Duodenal mucosa (tissue), 2 donors: ENCODE measurements around the gene OPN3.

Experiments used
- H3K27ac ChIP-seq: one replicate; pipeline ENCODE4 v1.7.0; 2013; ENCODE audit warnings: low read depth, low read length
- H3K27me3 ChIP-seq, 2 donors: one replicate each; pipeline ENCODE4 v1.7.0; 2013; ENCODE audit warnings: low read length in 2 of 2, control low read depth in 1 of 2; ENCODE audit not compliant: insufficient read depth in 2 of 2, control insufficient read depth in 1 of 2
- H3K36me3 ChIP-seq, 2 donors: one replicate each; pipeline ENCODE4 v1.7.0; 2013; ENCODE audit warnings: low read length in 2 of 2, control low read depth in 1 of 2; ENCODE audit not compliant: insufficient read depth in 2 of 2, control insufficient read depth in 1 of 2
- H3K4me1 ChIP-seq, 2 donors: one replicate each; pipeline ENCODE4 v1.7.0; 2013; ENCODE audit warnings: low read length in 2 of 2, control low read depth in 1 of 2; ENCODE audit not compliant: insufficient read depth in 2 of 2, control insufficient read depth in 1 of 2
- H3K4me3 ChIP-seq, 2 donors: one replicate each; pipeline ENCODE4 v1.7.0; 2013; ENCODE audit warnings: low read length in 2 of 2, low read depth in 1 of 2
- H3K9ac ChIP-seq, 2 donors: one replicate each; pipeline ENCODE4 v1.7.0; 2013; ENCODE audit warnings: low read length in 2 of 2, low read depth in 1 of 2
- H3K9me3 ChIP-seq, 2 donors: one replicate each; pipeline ENCODE4 v1.7.0; 2013; ENCODE audit warnings: low read length in 2 of 2, control low read depth in 1 of 2; ENCODE audit not compliant: control insufficient read depth in 1 of 2

OPN3 gene

DNA sequence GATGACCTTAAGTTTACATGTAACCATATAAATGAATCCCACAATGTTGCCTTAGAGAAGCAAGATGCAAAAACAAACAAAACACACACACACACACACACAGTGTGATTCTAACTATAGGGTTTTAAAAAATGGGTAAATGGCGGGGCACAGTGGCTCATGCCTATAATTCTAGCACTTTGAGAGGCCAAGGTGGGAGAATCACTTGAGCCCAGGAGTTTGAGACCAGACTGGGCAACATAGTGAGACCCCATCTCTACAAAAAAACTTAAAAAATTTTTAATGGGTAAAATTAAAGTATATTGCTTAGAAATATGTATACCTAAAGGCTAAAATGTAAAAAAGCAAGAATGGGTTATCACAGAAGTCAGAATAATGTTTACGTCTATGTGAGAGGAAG lies 92.2 kb downstream of the OPN3 start:
- no peaks in the 10 kb centered on the region for H3K36me3 ChIP-seq
- H3K9me3 ChIP-seq = no peaks in the 10 kb centered on the region
- no peaks in the 10 kb centered on the region for H3K4me1 ChIP-seq
- H3K4me3 ChIP-seq = no peak overlapping the region
- H3K27ac ChIP-seq = no peak overlapping the region
- H3K9ac ChIP-seq = no peak overlapping the region
- H3K27me3 ChIP-seq = no peaks in the 10 kb centered on the region
